GM12878 (cell line): ENCODE measurements around the gene NT5DC4. TPM values are rescaled to one million over a fixed set of nuclear protein-coding genes. Genes with fewer than 3 reads are reported as not detected.

Experiments used
- EGR1 ChIP-seq, 2 experiments: IDR thresholded peaks; 1 replicate in 1 of 2; 2 replicates in 1 of 2; pipeline ENCODE4 v1.6.1; 2011 to 2012; ENCODE audit warnings: low read depth in 2 of 2, low read length in 2 of 2, borderline replicate concordance in 1 of 2, mild to moderate bottlenecking in 1 of 2, moderate library complexity in 1 of 2
- NFYA ChIP-seq: IDR thresholded peaks from 2 replicates; pipeline ENCODE4 v1.6.1; 2011; ENCODE audit warnings: low read depth, mild to moderate bottlenecking, low read length, improper control_type of control experiment, borderline replicate concordance
- polyA plus RNA-seq, 11 experiments: library from polyadenylated mRNA; depleted of rRNA in 4 of 11; unstranded in 6 of 11; stranded (reverse) in 5 of 11; fragments of >200 nt; fragmentation: Nextera tagmentation in 4 of 11; fragmentation: Illumina TruSeq in 1 of 11; extraction: Ambion mirVana in 4 of 11; extraction: Trizol in 1 of 11; gene quantifications; 1 replicate in 1 of 11; 2 replicates in 10 of 11; pipeline versions ENCODE4 v1.2.1 to v1.2.3, GENCODE V29; 2011 to 2016; ENCODE audit warnings: inconsistent platforms in 2 of 11, missing spikeins in 2 of 11, low read depth in 1 of 11
- total RNA-seq, 4 experiments: library from RNA; depleted of rRNA in 3 of 4; stranded (reverse); fragments of >200 nt in 3 of 4; fragmentation: Illumina TruSeq in 1 of 4; extraction: Trizol in 1 of 4; gene quantifications; 2 replicates each; pipeline versions ENCODE4 v1.2.1 to v1.2.3, GENCODE V29; 2013 to 2021
- TF ChIP-seq, protein P1 (sequence below): IDR thresholded peaks from 2 replicates; pipeline ENCODE4 v1.6.1; 2011; ENCODE audit warnings: mild to moderate bottlenecking, low read depth, low read length, moderate library complexity; ENCODE audit not compliant: insufficient replicate concordance

Gene NT5DC4
- total and polyA plus RNA-seq, 10 of the 15 experiments (the other 5 are each of a cell fraction or from before 2014, with no cell fraction given), result 0.04 to 2.6 (median 0.32) TPM; not detected in 2

DNA sequence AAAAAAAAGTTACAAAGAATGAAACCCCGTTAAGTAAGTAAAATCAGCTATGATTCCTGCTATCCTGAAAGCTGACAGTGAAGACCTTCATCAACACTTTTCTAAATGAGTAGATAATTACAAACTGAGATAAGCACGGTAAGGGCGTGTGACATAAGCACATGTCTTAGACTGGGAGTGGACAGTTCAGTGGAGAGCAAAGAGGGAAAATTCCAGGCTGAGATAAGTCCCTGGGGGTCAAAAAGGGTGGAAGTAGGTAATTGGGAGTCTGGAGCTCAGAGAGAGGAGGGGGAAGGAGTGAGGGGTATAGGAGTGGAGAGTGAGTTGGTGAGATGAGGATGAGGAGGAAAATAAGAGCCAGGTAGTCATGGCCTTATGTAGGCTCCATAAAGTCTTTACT lies 67.8 kb downstream of the NT5DC4 start (continued):
- no peak for TF ChIP-seq EGR1 (IDR thresholded peaks at IDR 0.05; ENCODE audit: borderline replicate concordance in 1 of 2, low read depth in 2 of 2, low read length in 2 of 2)
- TF ChIP-seq, protein P1, sequence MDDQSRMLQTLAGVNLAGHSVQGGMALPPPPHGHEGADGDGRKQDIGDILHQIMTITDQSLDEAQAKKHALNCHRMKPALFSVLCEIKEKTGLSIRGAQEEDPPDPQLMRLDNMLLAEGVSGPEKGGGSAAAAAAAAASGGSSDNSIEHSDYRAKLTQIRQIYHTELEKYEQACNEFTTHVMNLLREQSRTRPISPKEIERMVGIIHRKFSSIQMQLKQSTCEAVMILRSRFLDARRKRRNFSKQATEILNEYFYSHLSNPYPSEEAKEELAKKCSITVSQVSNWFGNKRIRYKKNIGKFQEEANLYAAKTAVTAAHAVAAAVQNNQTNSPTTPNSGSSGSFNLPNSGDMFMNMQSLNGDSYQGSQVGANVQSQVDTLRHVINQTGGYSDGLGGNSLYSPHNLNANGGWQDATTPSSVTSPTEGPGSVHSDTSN, result no peak
- no peak for TF ChIP-seq NFYA

Other genes with a start within 250 kb of the NT5DC4 start
Only the 7 nearest of the 8 such genes appear.
- gene POLR1B, start 178.6 kb upstream of the NT5DC4 start, total RNA-seq (2014; rRNA removed), result 30.1 and 31.2 TPM in 2 replicates
- 36.7 and 37.8 TPM in 2 replicates for gene POLR1B, start 178.6 kb upstream of the NT5DC4 start, total RNA-seq (2014; rRNA removed; fragmentation: Illumina TruSeq; extraction: Trizol)
- gene POLR1B, start 178.6 kb upstream of the NT5DC4 start, total RNA-seq (2021), result 45.1 and 55.8 TPM in 2 replicates
- 35.7 and 38.6 TPM in 2 replicates for gene POLR1B, start 178.6 kb upstream of the NT5DC4 start, polyA plus RNA-seq (2011; rRNA removed)
- 33.6 and 37.9 TPM in 2 replicates for gene POLR1B, start 178.6 kb upstream of the NT5DC4 start, polyA plus RNA-seq (2014; fragmentation: Illumina TruSeq; extraction: Trizol)
- gene POLR1B, start 178.6 kb upstream of the NT5DC4 start, polyA plus RNA-seq (2014; fragmentation: Nextera tagmentation; extraction: Ambion mirVana), result 10 to 100 TPM; 13.4 to 14.3 TPM
- gene POLR1B, start 178.6 kb upstream of the NT5DC4 start, polyA plus RNA-seq (2014; rRNA removed), result 27.4 and 36.1 TPM in 2 replicates
- 10 to 100 TPM; 46.7 to 47.2 TPM for gene POLR1B, start 178.6 kb upstream of the NT5DC4 start, polyA plus RNA-seq (2016; fragmentation: Nextera tagmentation; extraction: Ambion mirVana)
- gene CHCHD5, start 136.4 kb upstream of the NT5DC4 start, total RNA-seq (2014; rRNA removed), result 25.7 and 37.2 TPM in 2 replicates
- gene CHCHD5, start 136.4 kb upstream of the NT5DC4 start, total RNA-seq (2014; rRNA removed; fragmentation: Illumina TruSeq; extraction: Trizol), result 21.5 and 22.9 TPM in 2 replicates
- 40.6 and 43.1 TPM in 2 replicates for gene CHCHD5, start 136.4 kb upstream of the NT5DC4 start, total RNA-seq (2021)
- gene CHCHD5, start 136.4 kb upstream of the NT5DC4 start, polyA plus RNA-seq (2011; rRNA removed), result 10.0 and 18.5 TPM in 2 replicates
- gene CHCHD5, start 136.4 kb upstream of the NT5DC4 start, polyA plus RNA-seq (2014; fragmentation: Illumina TruSeq; extraction: Trizol), result 2.7 and 16.4 TPM in 2 replicates
- 10 to 100 TPM; 65.1 to 85.6 TPM for gene CHCHD5, start 136.4 kb upstream of the NT5DC4 start, polyA plus RNA-seq (2014; fragmentation: Nextera tagmentation; extraction: Ambion mirVana)
- gene CHCHD5, start 136.4 kb upstream of the NT5DC4 start, polyA plus RNA-seq (2014; rRNA removed), result 47.4 and 56.8 TPM in 2 replicates
- gene CHCHD5, start 136.4 kb upstream of the NT5DC4 start, polyA plus RNA-seq (2016; fragmentation: Nextera tagmentation; extraction: Ambion mirVana), result 100 to 1,000 TPM; 104 to 118 TPM
- gene SLC20A1, start 75.1 kb upstream of the NT5DC4 start, total RNA-seq (2014; rRNA removed), result 39.0 and 42.2 TPM in 2 replicates
- gene SLC20A1, start 75.1 kb upstream of the NT5DC4 start, total RNA-seq (2014; rRNA removed; fragmentation: Illumina TruSeq; extraction: Trizol), result 40.5 and 41.2 TPM in 2 replicates
- gene SLC20A1, start 75.1 kb upstream of the NT5DC4 start, total RNA-seq (2021), result 50.5 and 59.1 TPM in 2 replicates
- gene SLC20A1, start 75.1 kb upstream of the NT5DC4 start, polyA plus RNA-seq (2011; rRNA removed), result 45.3 and 48.6 TPM in 2 replicates
- 46.8 and 59.1 TPM in 2 replicates for gene SLC20A1, start 75.1 kb upstream of the NT5DC4 start, polyA plus RNA-seq (2014; fragmentation: Illumina TruSeq; extraction: Trizol)
- gene SLC20A1, start 75.1 kb upstream of the NT5DC4 start, polyA plus RNA-seq (2014; fragmentation: Nextera tagmentation; extraction: Ambion mirVana), result 10 to 100 TPM; 21.2 to 22.6 TPM
- 37.6 and 39.8 TPM in 2 replicates for gene SLC20A1, start 75.1 kb upstream of the NT5DC4 start, polyA plus RNA-seq (2014; rRNA removed)
- 10 to 100 TPM; 46.9 to 49.5 TPM for gene SLC20A1, start 75.1 kb upstream of the NT5DC4 start, polyA plus RNA-seq (2016; fragmentation: Nextera tagmentation; extraction: Ambion mirVana)
- gene CKAP2L, start 43.6 kb downstream of the NT5DC4 start, total RNA-seq (2014; rRNA removed), result 18.1 and 21.1 TPM in 2 replicates
- gene CKAP2L, start 43.6 kb downstream of the NT5DC4 start, total RNA-seq (2014; rRNA removed; fragmentation: Illumina TruSeq; extraction: Trizol), result 18.2 and 19.0 TPM in 2 replicates
- 20.7 and 23.7 TPM in 2 replicates for gene CKAP2L, start 43.6 kb downstream of the NT5DC4 start, total RNA-seq (2021)
- gene CKAP2L, start 43.6 kb downstream of the NT5DC4 start, polyA plus RNA-seq (2011; rRNA removed), result 14.9 and 20.8 TPM in 2 replicates
- 30.6 and 38.3 TPM in 2 replicates for gene CKAP2L, start 43.6 kb downstream of the NT5DC4 start, polyA plus RNA-seq (2014; fragmentation: Illumina TruSeq; extraction: Trizol)
- 10 to 100 TPM; 10.5 to 19.7 TPM for gene CKAP2L, start 43.6 kb downstream of the NT5DC4 start, polyA plus RNA-seq (2014; fragmentation: Nextera tagmentation; extraction: Ambion mirVana)
- 13.7 and 14.5 TPM in 2 replicates for gene CKAP2L, start 43.6 kb downstream of the NT5DC4 start, polyA plus RNA-seq (2014; rRNA removed)
- gene CKAP2L, start 43.6 kb downstream of the NT5DC4 start, polyA plus RNA-seq (2016; fragmentation: Nextera tagmentation; extraction: Ambion mirVana), result 10 to 100 TPM; 27.4 to 37.4 TPM
- 7.7 and 10.6 TPM in 2 replicates for gene IL1A, start 63.5 kb downstream of the NT5DC4 start, total RNA-seq (2014; rRNA removed)
- 8.2 and 9.5 TPM in 2 replicates for gene IL1A, start 63.5 kb downstream of the NT5DC4 start, total RNA-seq (2014; rRNA removed; fragmentation: Illumina TruSeq; extraction: Trizol)
- 6.1 and 6.6 TPM in 2 replicates for gene IL1A, start 63.5 kb downstream of the NT5DC4 start, total RNA-seq (2021)
- 0.10 TPM in 1 of 2 replicates, not detected in the other for gene IL1A, start 63.5 kb downstream of the NT5DC4 start, polyA plus RNA-seq (2011; rRNA removed)
- gene IL1A, start 63.5 kb downstream of the NT5DC4 start, polyA plus RNA-seq (2014; fragmentation: Illumina TruSeq; extraction: Trizol), result 8.3 and 14.3 TPM in 2 replicates
- gene IL1A, start 63.5 kb downstream of the NT5DC4 start, polyA plus RNA-seq (2014; fragmentation: Nextera tagmentation; extraction: Ambion mirVana), result 1 to 10 TPM; 5.7 to 8.7 TPM
- 5.6 and 7.2 TPM in 2 replicates for gene IL1A, start 63.5 kb downstream of the NT5DC4 start, polyA plus RNA-seq (2014; rRNA removed)
- gene IL1A, start 63.5 kb downstream of the NT5DC4 start, polyA plus RNA-seq (2016; fragmentation: Nextera tagmentation; extraction: Ambion mirVana), result 1 to 10 TPM; 3.2 to 3.8 TPM
- 0.93 and 1.4 TPM in 2 replicates for gene IL1B, start 115.8 kb downstream of the NT5DC4 start, total RNA-seq (2014; rRNA removed)
- gene IL1B, start 115.8 kb downstream of the NT5DC4 start, total RNA-seq (2014; rRNA removed; fragmentation: Illumina TruSeq; extraction: Trizol), result 0.88 and 1.0 TPM in 2 replicates
- gene IL1B, start 115.8 kb downstream of the NT5DC4 start, total RNA-seq (2021), result 0.64 and 0.72 TPM in 2 replicates
- gene IL1B, start 115.8 kb downstream of the NT5DC4 start, polyA plus RNA-seq (2011; rRNA removed), result 0.30 and 0.35 TPM in 2 replicates
- gene IL1B, start 115.8 kb downstream of the NT5DC4 start, polyA plus RNA-seq (2014; fragmentation: Illumina TruSeq; extraction: Trizol), result 1.3 and 1.4 TPM in 2 replicates
- gene IL1B, start 115.8 kb downstream of the NT5DC4 start, polyA plus RNA-seq (2014; fragmentation: Nextera tagmentation; extraction: Ambion mirVana), result 1 to 10 TPM in 1 of 2 experiments, under 1 TPM in 1; 0.57 to 1.6 TPM
- gene IL1B, start 115.8 kb downstream of the NT5DC4 start, polyA plus RNA-seq (2014; rRNA removed), result 0.88 and 1.2 TPM in 2 replicates
- gene IL1B, start 115.8 kb downstream of the NT5DC4 start, polyA plus RNA-seq (2016; fragmentation: Nextera tagmentation; extraction: Ambion mirVana), result under 1 TPM; 0.20 to 0.32 TPM
- gene IL37, start 190.1 kb downstream of the NT5DC4 start, total RNA-seq (2014; rRNA removed), result not detected in 2 replicates
- gene IL37, start 190.1 kb downstream of the NT5DC4 start, total RNA-seq (2014; rRNA removed; fragmentation: Illumina TruSeq; extraction: Trizol), result not detected in 2 replicates
- not detected in 2 replicates for gene IL37, start 190.1 kb downstream of the NT5DC4 start, total RNA-seq (2021)
- gene IL37, start 190.1 kb downstream of the NT5DC4 start, polyA plus RNA-seq (2011; rRNA removed), result not detected in 2 replicates
- gene IL37, start 190.1 kb downstream of the NT5DC4 start, polyA plus RNA-seq (2014; fragmentation: Illumina TruSeq; extraction: Trizol), result 0.41 TPM in 1 of 2 replicates, not detected in the other
- not detected for gene IL37, start 190.1 kb downstream of the NT5DC4 start, polyA plus RNA-seq (2014; fragmentation: Nextera tagmentation; extraction: Ambion mirVana)
- gene IL37, start 190.1 kb downstream of the NT5DC4 start, polyA plus RNA-seq (2014; rRNA removed), result 0.54 TPM in 1 of 2 replicates, not detected in the other
- gene IL37, start 190.1 kb downstream of the NT5DC4 start, polyA plus RNA-seq (2016; fragmentation: Nextera tagmentation; extraction: Ambion mirVana), result not detected